Body of pancreas (tissue), 4 donors: ENCODE data around the gene ZSWIM1.

Experiments
- POLR2A ChIP-seq, 3 donors: fragments of 450-650 bp; IDR thresholded peaks; one replicate each; pipeline ENCODE4 v1.6.1; 2016; ENCODE audit warnings: antibody characterized with exemption in 3 of 3, mild to moderate bottlenecking in 2 of 3
- TF ChIP-seq, protein P1 (sequence below), 7 experiments: fragments of 450-650 bp in 4 of 7; fragments of 200-600 bp in 3 of 7; sonication (generic) in 3 of 7; IDR thresholded peaks; one replicate each; pipeline ENCODE4 v1.5.1; 2016 to 2019; ENCODE audit warnings: antibody characterized with exemption in 7 of 7

DNA sequence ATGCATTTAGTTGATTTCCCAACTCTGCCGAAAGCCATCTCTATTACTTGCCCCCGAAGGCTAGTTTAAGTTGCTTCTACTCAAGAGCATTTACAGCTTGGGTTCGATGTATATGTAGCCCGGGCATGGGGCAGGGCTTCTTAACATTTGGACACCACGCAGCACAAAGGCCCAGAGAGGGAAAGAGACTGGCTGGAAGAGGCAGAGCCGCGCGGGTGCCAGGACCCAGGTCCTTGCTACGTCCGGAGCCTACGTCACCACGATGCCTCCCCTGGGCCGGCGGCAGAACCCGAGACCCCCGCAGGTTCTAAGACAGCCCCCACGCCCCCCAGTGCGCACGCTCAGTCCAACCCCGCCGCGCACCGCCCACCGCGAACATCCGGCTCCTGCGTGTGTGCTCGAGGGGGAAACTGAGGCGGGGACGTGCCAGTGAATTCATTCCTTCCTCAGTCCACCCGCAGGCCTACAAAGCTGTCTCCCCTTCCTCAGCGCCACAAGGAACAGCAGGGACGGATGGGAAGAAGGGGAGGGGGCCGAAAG is 53.1 kb downstream of the ZSWIM1 start:
- no peak for TF ChIP-seq POLR2A (IDR thresholded peaks at IDR 0.05)
- TF ChIP-seq, protein P1, sequence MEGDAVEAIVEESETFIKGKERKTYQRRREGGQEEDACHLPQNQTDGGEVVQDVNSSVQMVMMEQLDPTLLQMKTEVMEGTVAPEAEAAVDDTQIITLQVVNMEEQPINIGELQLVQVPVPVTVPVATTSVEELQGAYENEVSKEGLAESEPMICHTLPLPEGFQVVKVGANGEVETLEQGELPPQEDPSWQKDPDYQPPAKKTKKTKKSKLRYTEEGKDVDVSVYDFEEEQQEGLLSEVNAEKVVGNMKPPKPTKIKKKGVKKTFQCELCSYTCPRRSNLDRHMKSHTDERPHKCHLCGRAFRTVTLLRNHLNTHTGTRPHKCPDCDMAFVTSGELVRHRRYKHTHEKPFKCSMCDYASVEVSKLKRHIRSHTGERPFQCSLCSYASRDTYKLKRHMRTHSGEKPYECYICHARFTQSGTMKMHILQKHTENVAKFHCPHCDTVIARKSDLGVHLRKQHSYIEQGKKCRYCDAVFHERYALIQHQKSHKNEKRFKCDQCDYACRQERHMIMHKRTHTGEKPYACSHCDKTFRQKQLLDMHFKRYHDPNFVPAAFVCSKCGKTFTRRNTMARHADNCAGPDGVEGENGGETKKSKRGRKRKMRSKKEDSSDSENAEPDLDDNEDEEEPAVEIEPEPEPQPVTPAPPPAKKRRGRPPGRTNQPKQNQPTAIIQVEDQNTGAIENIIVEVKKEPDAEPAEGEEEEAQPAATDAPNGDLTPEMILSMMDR (IDR thresholded peaks at IDR 0.05) = no peak
